Stimulated activated CD8-positive, alpha-beta memory T cell treated with anti-CD3 and anti-CD28 coated beads, Interleukin-4, amount 100 ng/mL, for 1 hour (primary cell): ENCODE results near the gene POLD2.
"Not testable (repeated sequence)": the region's sequence is repeated elsewhere in the genome, so short reads cannot be mapped to it uniquely, and the experiment has no call there.

Experiments used
- DNase-seq, 2 donors: peaks; one replicate each; pipeline ENCODE4 v3.0.0-alpha.2; 2020; ENCODE audit warnings: low read depth in 2 of 2, low spot score in 1 of 2

POLD2 gene

GRCh38 chr7:44123190-44124003 is at the start of gene POLD2:
Gene POLD2 (minus strand): TSS chr7:44123548. CDS start chr7:44122053, 1,495 bp downstream.
- DNase-seq, result peak; percentile 90 to 92

GRCh38 chr7:44172803-44173424 is 49.6 kb upstream of the POLD2 start:
- DNase-seq, result no peak

GRCh38 chr7:44172352-44172751 is 49.0 kb upstream of the POLD2 start:
- DNase-seq, result no peak

- DNase-seq, result not testable (repeated sequence)
These were observed 48.6 kb upstream of the POLD2 start for GRCh38 chr7:44171901-44172300.

- no peak for DNase-seq
These were observed 44.6 kb upstream of the POLD2 start for GRCh38 chr7:44167920-44168319.

GRCh38 chr7:44163591-44163990 is 40.2 kb upstream of the POLD2 start:
- no peak for DNase-seq

- DNase-seq, result no peak
These were observed 39.5 kb upstream of the POLD2 start for GRCh38 chr7:44162785-44163395.

- DNase-seq, result no peak
These were observed 38.8 kb upstream of the POLD2 start for GRCh38 chr7:44162179-44162578.

- no peak for DNase-seq
These were observed 38.0 kb upstream of the POLD2 start for GRCh38 chr7:44161371-44161770.

- DNase-seq, result no peak
These were observed 36.7 kb upstream of the POLD2 start for GRCh38 chr7:44159824-44160630.

GRCh38 chr7:44158873-44159631 is 35.7 kb upstream of the POLD2 start:
- no peak for DNase-seq

GRCh38 chr7:44158096-44158872 is 34.9 kb upstream of the POLD2 start:
- no peak for DNase-seq

GRCh38 chr7:44157116-44158080 is 34.0 kb upstream of the POLD2 start:
- DNase-seq, result no peak

- no peak for DNase-seq
These were observed 33.2 kb upstream of the POLD2 start for GRCh38 chr7:44156453-44157010.

GRCh38 chr7:44155191-44156185 is 32.1 kb upstream of the POLD2 start:
- DNase-seq, result no peak

- DNase-seq, result no peak
These were observed 31.4 kb upstream of the POLD2 start for GRCh38 chr7:44154703-44155102.

GRCh38 chr7:44153948-44154335 is 30.6 kb upstream of the POLD2 start:
- no peak for DNase-seq
